ENCODE data around the gene RNF223. TPM values are rescaled to one million over a fixed set of nuclear protein-coding genes. Genes with fewer than 3 reads are reported as not detected.
"Not testable (repeated sequence)": the region's sequence is repeated elsewhere in the genome, so short reads cannot be mapped to it uniquely, and the experiment has no call there.

The RNF223 gene
- polyA plus RNA-seq, 1 experiment, result not detected

- CTCF ChIA-PET, result no interaction called here
- no peak for DNase-seq (ENCODE audit: low read depth, low spot score)
Observed at GRCh38 chr1:1080951-1081310, 6.8 kb upstream of the RNF223 start.

GRCh38 chr1:1080122-1080757 is 6.1 kb upstream of the RNF223 start:
- no peak for DNase-seq (ENCODE audit: low read depth, low spot score)
- POLR2A ChIA-PET, result interaction anchor here (0.5 to 1.1 kb wide), 3 partner anchors 36 to 203 kb away, joined by 3 to 5 read pairs (median 5); partner anchors contain the start of genes C1orf159 and UBE2J2
- CTCF ChIA-PET, result no interaction called here
- Histone ChIP-seq H3K9me3 (ENCODE audit: control insufficient read depth, insufficient read depth, low read length) (no peaks in the 10 kb centered on the region), H3K27me3 (ENCODE audit: control insufficient read depth, insufficient read depth, low read length) (peaks cover 3% of the 10 kb centered on the region), H3K27ac (ENCODE audit: low read depth, low read length) (no peak overlapping the region), H3K4me3 (ENCODE audit: low read depth, low read length) (no peak overlapping the region)
- TF ChIP-seq CTCF (IDR thresholded peaks at IDR 0.05; ENCODE audit: low read depth, low read length), result no peak

More at GRCh38 chr1:1080951-1081310, 6.8 kb upstream of the RNF223 start:
- H3K4me3 ChIP-seq (ENCODE audit: low read depth, low read length), result no peak overlapping the region
- H3K9me3 ChIP-seq (ENCODE audit: control insufficient read depth, insufficient read depth, low read length), result no peaks in the 10 kb centered on the region
- no peak for TF ChIP-seq CTCF (IDR thresholded peaks at IDR 0.05; ENCODE audit: low read depth, low read length)
- H3K27me3 ChIP-seq (ENCODE audit: control insufficient read depth, insufficient read depth, low read length), result no peaks in the 10 kb centered on the region
- no peak overlapping the region for H3K27ac ChIP-seq (ENCODE audit: low read depth, low read length)
- POLR2A ChIA-PET, result no interaction called here

- POLR2A ChIA-PET, result interaction anchor here (0.5 to 1.1 kb wide), 4 partner anchors 36 to 203 kb away, joined by 3 to 9 read pairs (median 5); partner anchors contain the start of genes C1orf159 and UBE2J2
- TF ChIP-seq CTCF (IDR thresholded peaks at IDR 0.05; ENCODE audit: low read depth, low read length), result no peak
- H3K9me3 ChIP-seq (ENCODE audit: control insufficient read depth, insufficient read depth, low read length), result no peaks in the 10 kb centered on the region
- peak overlapping the region; percentile 21 for H3K27ac ChIP-seq (ENCODE audit: low read depth, low read length)
- peak; percentile 60 for DNase-seq (ENCODE audit: low read depth, low spot score)
- peaks cover 7% of the 10 kb centered on the region for H3K27me3 ChIP-seq (ENCODE audit: control insufficient read depth, insufficient read depth, low read length)
- CTCF ChIA-PET, result no interaction called here
- H3K4me3 ChIP-seq (ENCODE audit: low read depth, low read length), result no peak overlapping the region
Observed at GRCh38 chr1:1079408-1080121, 5.5 kb upstream of the RNF223 start.

GRCh38 chr1:1077396-1077795 is 3.3 kb upstream of the RNF223 start:
- H3K27ac ChIP-seq (ENCODE audit: low read depth, low read length); CTCF ChIA-PET; POLR2A ChIA-PET; H3K4me3 ChIP-seq (ENCODE audit: low read depth, low read length); H3K27me3 ChIP-seq (ENCODE audit: control insufficient read depth, insufficient read depth, low read length); H3K9me3 ChIP-seq (ENCODE audit: control insufficient read depth, insufficient read depth, low read length); DNase-seq (ENCODE audit: low read depth, low spot score): not testable (repeated sequence)

GRCh38 chr1:1075148-1075935 is 1.2 kb upstream of the RNF223 start:
- Histone ChIP-seq H3K9me3 (ENCODE audit: control insufficient read depth, insufficient read depth, low read length) (no peaks in the 10 kb centered on the region), H3K27ac (ENCODE audit: low read depth, low read length) (no peak overlapping the region), H3K27me3 (ENCODE audit: control insufficient read depth, insufficient read depth, low read length) (peaks cover 7% of the 10 kb centered on the region), H3K4me3 (ENCODE audit: low read depth, low read length) (no peak overlapping the region)
- ChIA-PET POLR2A (no interaction called here), CTCF (no interaction called here)
- DNase-seq (ENCODE audit: low read depth, low spot score), result no peak
- no peak for TF ChIP-seq CTCF (IDR thresholded peaks at IDR 0.05; ENCODE audit: low read depth, low read length)
